HepG2 (cell line): ENCODE data around the gene DDX54. TPM values are rescaled to one million over a fixed set of nuclear protein-coding genes. Genes with fewer than 3 reads are reported as not detected.

Source experiments
- AFF4 ChIP-seq: sonication (generic); formaldehyde crosslinking; IDR thresholded peaks from 2 replicates; pipeline ENCODE4 v1.4.0; 2020; ENCODE audit warnings: missing genetic modification reagents
- CSRNP1 ChIP-seq: sonication (generic); formaldehyde crosslinking; IDR thresholded peaks from 2 replicates; pipeline ENCODE4 v1.8.1; 2023; ENCODE audit warnings: mild to moderate bottlenecking, missing genetic modification reagents
- HNF4A ChIP-seq: sonication (generic); formaldehyde crosslinking; IDR thresholded peaks from 2 replicates; pipeline ENCODE4 v1.4.0; 2020; ENCODE audit warnings: missing genetic modification reagents
- LCORL ChIP-seq, 2 experiments: fragments of 450-650 bp in 1 of 2; sonication (generic) in 1 of 2; formaldehyde crosslinking in 1 of 2; IDR thresholded peaks; 2 replicates each; pipeline versions ENCODE4 v1.5.0 to v1.6.1; 2017 to 2020; ENCODE audit warnings: antibody characterized with exemption in 1 of 2, missing genetic modification reagents in 1 of 2
- RERE ChIP-seq: IDR thresholded peaks from 2 replicates; pipeline ENCODE4 v1.6.1; 2016; ENCODE audit warnings: low read depth, missing genetic modification reagents, missing compliant biosample characterization
- REXO4 ChIP-seq: sonication (generic); formaldehyde crosslinking; IDR thresholded peaks from 2 replicates; pipeline ENCODE4 v1.8.0; 2022; ENCODE audit warnings: missing genetic modification reagents, mild to moderate bottlenecking, borderline replicate concordance
- SIX4 ChIP-seq: sonication (generic); formaldehyde crosslinking; IDR thresholded peaks from 2 replicates; pipeline ENCODE4 v1.4.0; 2020; ENCODE audit warnings: missing genetic modification reagents
- ZBTB34 ChIP-seq: sonication (generic); formaldehyde crosslinking; IDR thresholded peaks from 2 replicates; pipeline ENCODE4 v1.8.0; 2022; ENCODE audit warnings: mild to moderate bottlenecking, missing genetic modification reagents
- ZNF281 ChIP-seq: sonication (generic); formaldehyde crosslinking; IDR thresholded peaks from 2 replicates; pipeline ENCODE4 v1.4.0; 2020; ENCODE audit warnings: missing genetic modification reagents, borderline replicate concordance
- ZNF615 ChIP-seq: sonication (generic); formaldehyde crosslinking; IDR thresholded peaks from 2 replicates; pipeline ENCODE4 v1.5.0; 2020; ENCODE audit warnings: mild to moderate bottlenecking, missing genetic modification reagents, borderline replicate concordance
- polyA plus RNA-seq, 8 experiments: library from polyadenylated mRNA; depleted of rRNA in 3 of 8; stranded (reverse) in 7 of 8; unstranded in 1 of 8; fragments of >200 nt; fragmentation: Illumina TruSeq in 4 of 8; extraction: Trizol in 4 of 8; gene quantifications; 2 replicates each; pipeline versions ENCODE4 v1.2.1 to v1.2.3, GENCODE V29; 2011 to 2016; ENCODE audit warnings: low read depth in 4 of 8, missing spikeins in 1 of 8, mixed read lengths in 1 of 8; ENCODE audit not compliant: insufficient read depth in 1 of 8
- total RNA-seq, 5 experiments: library from RNA; depleted of rRNA; stranded (reverse); fragments of >200 nt; fragmentation: Illumina TruSeq; extraction: Trizol; gene quantifications; 2 replicates each; pipeline ENCODE4 v1.2.3, GENCODE V29; 2016; ENCODE audit warnings: low read depth in 1 of 5

DDX54 gene
- total and polyA plus RNA-seq, 2 of the 13 experiments (the other 11 are each of a cell fraction or from before 2014, with no cell fraction given), result 59.7 to 61.1 TPM

- TF ChIP-seq ZNF281 (0 out of 2 replicates have a peak, but pooled peaks have one; percentile 6), ZBTB34 (CRISPR knock-in tag) (0 out of 2 replicates have a peak, but pooled peaks have one; percentile 47), REXO4 (no peak), SIX4 (CRISPR knock-in tag) (0 out of 2 replicates have a peak, but pooled peaks have one; percentile 23), HNF4A (CRISPR knock-in tag) (peak; percentile 67), AFF4 (CRISPR knock-in tag) (no peak), RERE (CRISPR knock-in tag) (peak; percentile 50; the same call in 1 of the 2 replicates), CSRNP1 (CRISPR knock-in tag) (no peak), LCORL (IDR thresholded peaks at IDR 0.05) (0 out of 2 replicates have a peak, but pooled peaks have one; percentile 46), LCORL (CRISPR knock-in tag; IDR thresholded peaks at IDR 0.05) (no peak), ZNF615 (CRISPR knock-in tag) (no peak)
These were observed 45.3 kb upstream of the DDX54 start (continued) for GRCh38 chr12:113230315-113231234.
